Measurements from ENCODE around the gene NEDD9.

GRCh38 chr6:11268978-11269377 is 36.5 kb upstream of the NEDD9 start:
- TF ChIP-seq CTCF (conservative IDR thresholded peaks at IDR 0.05 in 1 of 2, IDR thresholded peaks at IDR 0.05 in 1 of 2; ENCODE audit: low read depth in 1 of 2, low read length in 2 of 2) (no peak), EZH2 (IDR thresholded peaks at IDR 0.05; ENCODE audit: low read length, missing control alignments) (no peak)

Measured in fibroblast of lung (primary cell).